Neural cell (in vitro differentiated cells): Measurements from ENCODE around the gene PRKAG2. TPM values are rescaled to one million over a fixed set of nuclear protein-coding genes. Genes with fewer than 3 reads are reported as not detected.

Experiments used
- H2AFZ ChIP-seq: fragments of 200-600, 300-800 bp; sonication (generic), shearing (Covaris generic); 2 replicates; pipeline ENCODE4 v1.6.0; 2014; ENCODE audit warnings: low read depth, mild to moderate bottlenecking, antibody characterized with exemption, low read length, moderate library complexity
- H3F3A ChIP-seq: fragments of 200-600 bp; shearing (Covaris generic); 2 replicates; pipeline ENCODE4 v1.6.1; 2016; ENCODE audit warnings: mild to moderate bottlenecking, moderate library complexity, mixed read lengths, antibody characterized with exemption, low read length; ENCODE audit not compliant: insufficient read depth, poor library complexity, severe bottlenecking
- H3K27ac ChIP-seq: fragments of 200-600, 300-800 bp; sonication (generic), shearing (Covaris generic); 2 replicates; pipeline ENCODE4 v1.5.1; 2014; ENCODE audit warnings: mild to moderate bottlenecking, low read length, moderate library complexity
- H3K27me3 ChIP-seq: fragments of 300-800, 200-600 bp; sonication (generic), shearing (Covaris generic); 2 replicates; pipeline ENCODE4 v1.6.0; 2014; ENCODE audit warnings: mild to moderate bottlenecking, low read depth, low read length, moderate library complexity; ENCODE audit not compliant: insufficient read depth
- H3K36me3 ChIP-seq: fragments of 300-800, 200-600 bp; sonication (generic), shearing (Covaris generic); 2 replicates; pipeline ENCODE4 v1.5.1; 2014; ENCODE audit warnings: mild to moderate bottlenecking, antibody characterized with exemption, low read length, moderate library complexity; ENCODE audit not compliant: insufficient read depth
- H3K4me2 ChIP-seq: fragments of 300-800, 200-600 bp; sonication (generic), shearing (Covaris generic); 2 replicates; pipeline ENCODE4 v1.6.0; 2014; ENCODE audit warnings: mild to moderate bottlenecking, low read length
- H3K4me3 ChIP-seq: fragments of 300-800, 200-600 bp; sonication (generic), shearing (Covaris generic); 2 replicates; pipeline ENCODE4 v1.5.1; 2014; ENCODE audit warnings: mild to moderate bottlenecking, low read length, moderate library complexity
- H3K79me2 ChIP-seq: fragments of 200-600 bp; shearing (Covaris generic); replicated peaks from 2 replicates; pipeline ENCODE4 v1.6.0; 2014; ENCODE audit warnings: mild to moderate bottlenecking, low read length, moderate library complexity; ENCODE audit not compliant: insufficient read depth
- H3K9ac ChIP-seq: fragments of 300-800, 200-600 bp; sonication (generic), shearing (Covaris generic); 2 replicates; pipeline ENCODE4 v1.6.1; 2016; ENCODE audit warnings: mild to moderate bottlenecking, low read length, mixed read lengths
- H3K9me2 ChIP-seq: fragments of 200-600 bp; shearing (Covaris generic); 2 replicates; pipeline ENCODE4 v1.6.1; 2016; ENCODE audit warnings: mild to moderate bottlenecking, low read length, mixed read lengths; ENCODE audit not compliant: insufficient read depth
- H3K9me3 ChIP-seq: fragments of 200-600, 300-800 bp; sonication (generic), shearing (Covaris generic); 2 replicates; pipeline ENCODE4 v1.6.1; 2016; ENCODE audit warnings: mild to moderate bottlenecking, mixed run types, low read length, moderate library complexity, mixed read lengths
- H4K20me1 ChIP-seq: fragments of 200-600 bp; shearing (Covaris generic); 2 replicates; pipeline ENCODE4 v1.6.1; 2016; ENCODE audit warnings: mild to moderate bottlenecking, mixed run types; ENCODE audit not compliant: insufficient read depth
- CTCF ChIP-seq: fragments of 450-650 bp; IDR thresholded peaks from 2 replicates; pipeline ENCODE4 v1.5.1; 2014; ENCODE audit warnings: antibody characterized with exemption, mild to moderate bottlenecking, moderate library complexity; ENCODE audit not compliant: poor library complexity, severe bottlenecking
- EP300 ChIP-seq: fragments of 450-650 bp; conservative IDR thresholded peaks from 2 replicates; pipeline ENCODE4 v1.6.1; 2014; ENCODE audit warnings: antibody characterized with exemption, mild to moderate bottlenecking, moderate library complexity; ENCODE audit not compliant: poor library complexity, severe bottlenecking
- EZH2 ChIP-seq: fragments of 200-600, 300-800 bp; shearing (Covaris generic), sonication (generic); IDR thresholded peaks from 2 replicates; pipeline ENCODE4 v1.6.1; 2014; ENCODE audit warnings: antibody characterized with exemption, low read length, borderline replicate concordance, mild to moderate bottlenecking; ENCODE audit not compliant: insufficient read depth, poor library complexity, severe bottlenecking
- MXI1 ChIP-seq: fragments of 450-650 bp; conservative IDR thresholded peaks from 2 replicates; pipeline ENCODE4 v1.6.1; 2014; ENCODE audit warnings: antibody characterized with exemption, mild to moderate bottlenecking; ENCODE audit not compliant: poor library complexity, severe bottlenecking
- POLR2AphosphoS5 ChIP-seq: IDR thresholded peaks from 2 replicates; pipeline ENCODE4 v1.6.1; 2012
- RAD21 ChIP-seq: fragments of 450-650 bp; conservative IDR thresholded peaks from 2 replicates; pipeline ENCODE4 v1.6.1; 2014; ENCODE audit warnings: antibody characterized with exemption, mild to moderate bottlenecking, moderate library complexity
- REST ChIP-seq: IDR thresholded peaks from 2 replicates; pipeline ENCODE4 v1.6.1; 2012; ENCODE audit warnings: borderline replicate concordance
- SMC3 ChIP-seq: fragments of 450-650 bp; conservative IDR thresholded peaks from 2 replicates; pipeline ENCODE4 v1.6.1; 2014; ENCODE audit warnings: antibody characterized with exemption, mild to moderate bottlenecking, moderate library complexity; ENCODE audit not compliant: poor library complexity
- TAF1 ChIP-seq: IDR thresholded peaks from 2 replicates; pipeline ENCODE4 v1.6.1; 2012; ENCODE audit warnings: low read depth
- polyA plus RNA-seq: library from polyadenylated mRNA; depleted of rRNA; stranded (reverse); fragments of >200 nt; gene quantifications from 2 replicates; pipeline ENCODE4 v1.2.3, GENCODE V29; 2014

PRKAG2 gene
- polyA plus RNA-seq, 1 donor from 2014 or later, result 22.9 TPM

GRCh38 chr7:151566897-151567320 lies 310.0 kb downstream of the PRKAG2 start:
- no peak for TF ChIP-seq EP300
- no peak for TF ChIP-seq EZH2
- TF ChIP-seq REST, result no peak
- TF ChIP-seq POLR2AphosphoS5, result no peak
- TF ChIP-seq CTCF, result no peak
- TF ChIP-seq MXI1, result no peak
- TF ChIP-seq RAD21, result no peak
- TF ChIP-seq TAF1, result no peak
- TF ChIP-seq SMC3, result no peak

DNA sequence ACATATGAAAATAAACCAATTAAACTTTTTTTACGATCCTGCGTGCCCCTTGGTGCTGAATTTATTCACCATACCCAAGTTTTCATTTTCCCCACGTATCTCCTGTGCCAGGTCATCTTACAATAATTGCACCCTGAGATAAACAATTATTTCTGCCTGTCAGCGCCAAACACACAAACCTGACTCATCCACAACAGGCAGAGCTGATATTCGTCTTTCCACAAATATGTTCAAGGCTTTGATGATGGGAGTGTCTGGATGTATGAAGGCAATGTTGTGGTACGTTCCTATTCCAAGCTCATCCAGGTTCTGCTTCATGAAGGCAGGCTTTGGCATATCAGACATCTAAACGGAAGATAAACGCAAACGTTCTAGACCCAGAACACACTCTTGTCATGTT lies 311.4 kb downstream of the PRKAG2 start:
- no peak overlapping the region for H3K27ac ChIP-seq

More at GRCh38 chr7:151566897-151567320, 310.0 kb downstream of the PRKAG2 start:
- H3F3A ChIP-seq, result no peaks in the 10 kb centered on the region
- H3K9me2 ChIP-seq, result no peaks in the 10 kb centered on the region
- H3K27me3 ChIP-seq, result no peaks in the 10 kb centered on the region
- H3K9ac ChIP-seq, result no peak overlapping the region
- no peak overlapping the region for H3K4me3 ChIP-seq
- no peak overlapping the region for H3K4me2 ChIP-seq
- peaks cover 5% of the 10 kb centered on the region for H3K36me3 ChIP-seq
- no peaks in the 10 kb centered on the region for H3K9me3 ChIP-seq
- H3K27ac ChIP-seq, result no peak overlapping the region
- H2AFZ ChIP-seq, result no peak overlapping the region
- no peaks in the 10 kb centered on the region for H4K20me1 ChIP-seq
- no peaks in the 10 kb centered on the region for H3K79me2 ChIP-seq

More for the DNA sequence above, 311.4 kb downstream of the PRKAG2 start:
- peaks cover 5% of the 10 kb centered on the region for H3K36me3 ChIP-seq
- H3K4me2 ChIP-seq, result no peak overlapping the region
- no peak overlapping the region for H3K4me3 ChIP-seq
- no peaks in the 10 kb centered on the region for H3K9me2 ChIP-seq
- no peaks in the 10 kb centered on the region for H3K27me3 ChIP-seq
- H3F3A ChIP-seq, result no peaks in the 10 kb centered on the region
- H2AFZ ChIP-seq, result no peak overlapping the region
- no peaks in the 10 kb centered on the region for H3K79me2 ChIP-seq
- TF ChIP-seq EP300 (no peak), TAF1 (no peak), POLR2AphosphoS5 (no peak), REST (no peak), CTCF (no peak), SMC3 (no peak), EZH2 (no peak), MXI1 (no peak), RAD21 (no peak)
- H3K9ac ChIP-seq, result no peak overlapping the region
- H4K20me1 ChIP-seq, result no peaks in the 10 kb centered on the region
- no peaks in the 10 kb centered on the region for H3K9me3 ChIP-seq
